Activated gamma-delta T cell treated with Interleukin-2 at 50 U/mL for 16 hours (primary cell): ENCODE measurements around the gene TKT.
"Not testable (repeated sequence)": the region's sequence is repeated elsewhere in the genome, so short reads cannot be mapped to it uniquely, and the experiment has no call there.

Experiments
- DNase-seq: peaks from one replicate; pipeline ENCODE4 v3.0.0-alpha.2; 2020

The TKT gene, protein sequence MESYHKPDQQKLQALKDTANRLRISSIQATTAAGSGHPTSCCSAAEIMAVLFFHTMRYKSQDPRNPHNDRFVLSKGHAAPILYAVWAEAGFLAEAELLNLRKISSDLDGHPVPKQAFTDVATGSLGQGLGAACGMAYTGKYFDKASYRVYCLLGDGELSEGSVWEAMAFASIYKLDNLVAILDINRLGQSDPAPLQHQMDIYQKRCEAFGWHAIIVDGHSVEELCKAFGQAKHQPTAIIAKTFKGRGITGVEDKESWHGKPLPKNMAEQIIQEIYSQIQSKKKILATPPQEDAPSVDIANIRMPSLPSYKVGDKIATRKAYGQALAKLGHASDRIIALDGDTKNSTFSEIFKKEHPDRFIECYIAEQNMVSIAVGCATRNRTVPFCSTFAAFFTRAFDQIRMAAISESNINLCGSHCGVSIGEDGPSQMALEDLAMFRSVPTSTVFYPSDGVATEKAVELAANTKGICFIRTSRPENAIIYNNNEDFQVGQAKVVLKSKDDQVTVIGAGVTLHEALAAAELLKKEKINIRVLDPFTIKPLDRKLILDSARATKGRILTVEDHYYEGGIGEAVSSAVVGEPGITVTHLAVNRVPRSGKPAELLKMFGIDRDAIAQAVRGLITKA

DNA sequence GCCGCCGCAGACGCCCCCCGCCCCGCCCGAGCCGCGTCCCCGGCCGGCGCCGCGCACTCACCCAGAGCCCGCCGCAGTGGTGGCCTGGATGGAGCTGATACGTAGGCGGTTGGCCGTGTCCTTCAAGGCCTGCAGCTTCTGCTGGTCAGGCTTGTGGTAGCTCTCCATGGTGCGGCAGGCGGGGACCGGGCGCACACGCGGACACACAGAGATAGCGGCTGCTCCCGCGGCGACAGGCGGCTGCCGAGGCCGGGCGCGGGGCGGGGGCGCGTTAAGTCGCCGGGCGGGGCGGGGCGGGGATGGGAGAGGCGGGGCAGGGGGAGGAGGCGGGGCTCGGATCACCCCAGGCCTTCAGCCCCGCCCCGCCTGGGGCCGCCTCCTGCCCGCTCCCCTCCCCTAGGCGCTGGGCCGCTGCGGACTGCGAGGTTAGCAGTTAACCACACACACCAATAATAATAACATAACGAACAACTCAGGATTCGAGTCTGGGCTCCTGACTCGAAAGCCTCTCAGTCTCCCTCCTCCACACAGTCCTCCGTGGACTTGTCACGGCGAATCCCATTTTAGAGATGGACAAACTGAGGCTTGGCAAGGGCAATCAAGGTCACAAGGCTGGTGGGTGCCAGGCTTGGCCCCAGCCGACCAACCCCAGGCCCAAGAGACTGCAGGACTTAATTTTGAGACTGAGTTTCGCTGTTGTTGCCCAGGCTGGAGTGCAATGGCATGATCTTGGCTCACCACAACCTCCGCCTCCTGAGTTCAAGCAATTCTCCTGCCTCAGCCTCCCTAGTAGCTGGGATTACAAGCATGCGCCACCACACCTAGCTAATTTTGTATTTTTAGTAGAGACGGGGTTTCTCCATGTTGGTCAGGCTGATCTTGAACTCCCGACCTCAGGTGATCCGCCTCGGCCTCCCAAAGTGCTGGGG, at the start of gene TKT:
Gene TKT, minus strand, starts transcription at position 248 of the 929 bp plus-strand sequence. Its CDS starts 80 bp downstream, at position 168.
- peak; percentile 74 for DNase-seq

DNA sequence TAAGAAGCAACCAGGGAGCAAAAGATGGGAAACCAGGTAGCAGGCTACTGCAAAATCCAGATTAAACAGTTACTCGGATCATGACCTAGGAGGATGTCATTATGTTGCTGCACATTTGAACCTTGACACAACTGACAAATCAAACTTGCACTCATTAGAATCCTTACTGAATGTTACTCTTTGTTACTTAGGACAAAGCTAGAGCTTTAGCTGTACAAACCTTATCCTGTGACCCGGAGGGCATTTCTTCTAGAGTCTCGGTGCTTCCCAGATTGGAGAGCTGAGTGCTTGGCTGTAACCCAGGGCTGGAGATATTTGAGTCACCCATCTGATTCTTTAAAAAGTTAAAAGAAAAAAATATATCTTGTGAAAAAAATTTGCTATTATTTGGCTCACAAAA, 48.1 kb upstream of the TKT start:
- no peak for DNase-seq

DNA sequence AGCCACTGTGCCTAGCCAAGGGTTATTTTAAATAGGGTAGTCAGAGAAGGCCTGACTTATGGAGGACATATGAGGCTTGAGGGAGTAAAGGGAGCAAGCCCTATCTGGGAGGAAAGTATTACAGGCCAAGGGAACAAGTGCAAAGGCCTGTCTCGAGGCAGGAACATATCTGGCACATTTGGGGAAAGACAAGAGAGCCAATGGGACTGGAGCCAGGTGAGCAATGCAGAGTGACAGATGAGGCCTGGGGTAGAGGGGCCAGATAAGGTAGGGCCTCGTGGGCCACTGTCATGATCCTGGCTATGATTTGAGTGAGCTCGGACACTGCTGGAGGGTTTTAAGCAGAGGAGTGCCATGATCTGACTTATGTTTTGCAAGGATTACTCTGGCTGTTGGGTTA, 47.7 kb upstream of the TKT start:
- DNase-seq = no peak

DNA sequence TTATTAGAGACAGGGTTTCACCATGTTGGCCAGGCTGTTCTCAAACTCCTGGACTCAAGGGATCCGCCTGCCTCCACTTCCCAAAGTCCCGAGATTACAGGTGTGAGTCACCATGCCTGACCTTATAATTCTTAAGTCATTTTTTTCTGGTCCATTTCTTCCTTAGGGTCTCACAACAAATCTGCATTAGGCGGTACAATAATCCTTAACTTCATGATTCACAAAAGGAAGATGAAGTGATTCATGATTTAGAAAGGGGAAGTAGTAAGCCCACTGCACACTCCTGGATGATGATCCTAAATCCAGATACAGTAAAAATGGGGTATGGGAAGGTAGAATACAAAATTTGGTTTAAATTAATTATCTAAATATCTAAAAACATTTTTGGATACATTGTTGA, 45.0 kb upstream of the TKT start:
- no peak for DNase-seq

DNA sequence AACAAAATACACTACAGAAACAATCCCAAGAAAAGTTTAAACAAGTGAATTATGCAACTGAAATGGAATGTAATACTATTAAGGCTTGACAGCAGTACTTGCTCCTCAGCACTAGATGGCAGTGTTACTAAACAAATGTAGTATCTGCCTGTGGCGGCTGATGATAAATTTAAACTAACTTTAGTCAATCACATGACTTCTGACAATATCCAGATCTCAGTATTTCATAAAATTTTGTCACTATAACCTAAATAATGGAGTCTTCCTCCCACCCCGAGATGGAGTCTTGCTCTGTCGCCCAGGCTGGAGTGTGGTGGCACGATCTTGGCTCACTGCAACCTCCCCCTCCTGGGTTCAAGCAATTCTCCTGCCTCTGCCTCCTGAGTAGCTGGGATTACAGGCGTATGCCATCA, 43.8 kb upstream of the TKT start:
- not testable (repeated sequence) for DNase-seq

DNA sequence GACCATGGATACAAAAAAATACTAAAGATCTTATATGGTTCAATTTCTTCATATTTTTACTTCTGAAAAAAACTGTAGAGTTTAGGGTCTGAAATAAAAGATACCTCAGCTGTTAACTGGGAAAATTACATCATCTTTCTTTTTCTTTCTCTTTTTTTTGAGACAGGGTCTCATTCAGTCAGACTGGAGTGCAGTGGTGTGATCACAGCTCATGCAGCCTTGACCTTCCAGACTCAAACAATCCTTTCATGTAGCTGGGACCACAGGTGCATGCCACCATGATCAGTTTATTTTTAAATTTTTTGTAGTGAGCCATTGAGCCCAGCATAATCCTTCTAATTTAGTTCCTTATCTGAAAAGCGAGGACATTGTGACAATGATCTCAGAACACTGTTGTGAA, 39.6 kb upstream of the TKT start:
- no peak for DNase-seq

DNA sequence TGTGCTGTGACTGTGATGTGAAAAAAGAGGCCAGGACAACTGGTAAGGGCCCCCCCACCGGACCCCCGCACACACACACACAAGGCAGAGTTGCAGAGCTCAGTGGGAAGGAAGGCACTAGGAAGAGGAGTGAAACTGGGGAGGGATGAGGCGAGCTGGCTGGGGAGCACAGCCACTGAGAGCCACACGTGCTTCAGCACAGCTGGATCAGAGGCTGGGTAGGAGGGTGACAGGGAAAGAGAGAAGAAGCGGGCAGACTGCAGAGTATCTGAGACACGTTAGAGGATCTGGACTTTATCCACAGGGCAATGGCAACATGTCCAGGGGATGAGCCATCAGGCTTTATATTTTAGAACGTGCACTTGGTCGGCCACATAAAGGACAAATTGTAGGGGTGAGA, 38.0 kb upstream of the TKT start:
- no peak for DNase-seq

DNA sequence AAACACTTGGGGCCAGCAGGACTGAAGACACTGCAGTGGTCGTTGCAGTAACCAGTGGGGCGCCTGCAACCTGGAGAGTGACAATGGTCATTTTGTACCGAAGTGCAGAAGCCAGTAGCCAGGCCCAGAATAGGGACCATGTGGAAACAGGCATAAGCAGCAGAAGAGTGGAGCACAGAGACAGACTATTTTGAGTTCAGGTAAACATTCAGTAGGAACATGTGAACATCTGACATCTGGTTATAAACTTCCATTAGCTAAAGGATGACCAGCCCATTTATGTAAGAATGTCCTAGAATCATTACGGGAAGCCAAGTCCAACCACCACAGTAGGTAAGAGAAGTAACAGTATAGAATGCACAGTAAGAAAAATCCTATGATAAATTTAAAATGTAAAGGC, 32.4 kb upstream of the TKT start:
- no peak for DNase-seq

DNA sequence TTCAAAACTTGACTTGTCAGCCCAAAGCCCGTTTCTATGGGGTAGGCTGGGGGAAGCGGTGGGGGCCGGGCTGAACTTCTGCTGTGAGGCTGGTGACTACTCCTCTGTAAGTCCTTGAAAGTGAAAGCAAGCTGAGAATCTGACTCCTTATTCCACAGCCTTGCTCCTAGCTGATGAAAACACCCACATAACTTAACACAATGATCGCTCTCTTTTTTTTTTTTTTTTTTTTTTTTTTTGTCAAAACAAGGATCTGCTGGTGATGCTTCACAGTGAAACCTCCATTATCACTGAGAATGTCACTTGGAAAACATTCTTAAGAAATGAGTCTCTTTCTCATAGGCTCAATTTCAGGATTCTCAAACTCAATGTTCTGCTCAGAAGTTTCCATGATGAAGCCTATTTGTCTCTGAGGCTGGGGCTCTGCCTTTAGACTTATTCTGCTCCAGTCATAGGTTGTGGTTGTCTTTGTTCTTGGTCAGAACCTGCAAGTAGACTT, 31.4 kb upstream of the TKT start:
- no peak for DNase-seq

DNA sequence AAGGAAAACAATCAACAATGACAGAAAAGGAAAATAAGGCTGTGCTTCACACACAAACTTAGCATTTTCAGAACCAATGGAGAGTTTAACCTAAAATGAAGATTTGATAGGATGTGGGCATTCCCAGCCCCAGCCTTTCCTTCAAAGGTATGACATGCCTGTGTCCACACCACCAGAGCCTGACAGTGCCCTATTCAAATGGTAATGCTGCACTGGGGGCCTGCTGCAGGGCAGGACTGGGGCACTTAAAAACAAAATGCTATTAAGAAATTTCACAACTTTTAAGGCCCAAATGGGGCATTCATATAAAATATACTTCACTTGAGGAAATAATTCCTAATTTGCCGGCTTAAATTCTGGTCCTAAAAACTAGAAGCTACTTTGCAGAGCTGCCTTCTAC, 30.9 kb upstream of the TKT start:
- DNase-seq = no peak

DNA sequence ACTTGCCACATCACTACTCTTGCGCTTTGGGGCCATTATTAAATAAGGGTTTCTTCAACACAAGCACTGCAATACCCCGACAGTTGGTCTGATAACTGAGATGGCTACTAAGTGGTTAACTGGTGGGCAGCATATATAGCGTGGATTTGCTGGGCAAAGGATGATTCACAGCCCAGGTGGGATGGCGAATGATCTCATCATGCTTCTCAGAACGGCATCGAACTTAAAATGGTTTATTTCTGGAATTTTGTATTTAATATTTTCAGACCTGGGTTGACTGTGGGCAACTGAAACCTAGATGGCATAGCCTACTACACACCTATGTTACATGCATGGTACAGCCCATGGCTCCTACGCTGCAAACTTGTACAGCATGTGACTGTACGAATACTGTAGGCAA, 26.8 kb upstream of the TKT start:
- no peak for DNase-seq

DNA sequence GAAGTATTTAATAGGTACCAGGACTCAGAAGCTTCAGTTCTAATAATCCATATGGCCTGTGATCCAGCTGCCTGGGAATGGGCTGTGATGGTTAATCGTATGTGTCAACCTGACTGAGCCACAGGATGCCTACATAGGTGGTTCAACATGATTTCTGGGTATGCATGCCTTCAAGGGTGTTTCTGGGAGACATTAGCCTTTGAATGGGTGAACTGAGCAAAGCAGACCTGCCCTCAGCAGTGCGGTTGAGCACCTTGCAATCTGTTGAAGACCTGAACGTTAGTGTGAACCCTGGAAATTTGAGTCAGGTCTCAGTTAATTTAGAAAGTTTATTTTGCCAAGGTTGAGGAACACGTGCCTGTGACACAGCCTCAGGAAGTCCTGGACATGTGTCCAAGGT, 22.8 kb upstream of the TKT start:
- DNase-seq = no peak

DNA sequence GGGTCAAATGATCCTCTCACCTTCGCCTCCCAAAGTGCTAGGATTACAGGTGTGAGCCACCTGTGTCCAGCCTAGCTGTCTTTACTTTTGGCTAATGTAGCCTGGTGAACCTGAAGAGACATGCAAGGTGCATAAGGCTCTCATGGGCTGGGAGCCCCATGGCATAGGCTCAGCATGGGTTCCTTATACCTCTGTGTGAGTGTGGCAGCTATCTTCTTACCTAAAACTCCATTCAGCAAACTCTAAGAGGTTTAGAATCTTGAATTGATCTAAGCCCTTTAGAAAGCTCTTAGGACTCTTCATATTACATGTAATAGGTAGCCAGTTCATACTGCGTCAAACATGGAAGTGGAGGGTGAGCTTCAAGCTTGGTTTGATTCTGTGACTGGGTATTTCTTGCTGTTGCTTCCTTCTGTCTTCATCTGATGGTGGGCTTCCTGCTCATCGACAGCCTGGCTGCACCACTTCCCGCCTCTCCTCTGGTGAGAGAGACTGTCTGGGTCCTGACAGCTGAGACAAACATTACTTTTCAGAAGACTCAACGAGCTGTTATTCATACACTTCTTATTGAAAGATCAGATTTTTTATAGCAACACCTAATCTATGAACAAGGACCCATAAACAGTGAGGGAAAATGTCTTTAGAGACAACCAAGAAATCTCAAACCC, 19.2 kb upstream of the TKT start:
- peak; percentile 37 for DNase-seq

DNA sequence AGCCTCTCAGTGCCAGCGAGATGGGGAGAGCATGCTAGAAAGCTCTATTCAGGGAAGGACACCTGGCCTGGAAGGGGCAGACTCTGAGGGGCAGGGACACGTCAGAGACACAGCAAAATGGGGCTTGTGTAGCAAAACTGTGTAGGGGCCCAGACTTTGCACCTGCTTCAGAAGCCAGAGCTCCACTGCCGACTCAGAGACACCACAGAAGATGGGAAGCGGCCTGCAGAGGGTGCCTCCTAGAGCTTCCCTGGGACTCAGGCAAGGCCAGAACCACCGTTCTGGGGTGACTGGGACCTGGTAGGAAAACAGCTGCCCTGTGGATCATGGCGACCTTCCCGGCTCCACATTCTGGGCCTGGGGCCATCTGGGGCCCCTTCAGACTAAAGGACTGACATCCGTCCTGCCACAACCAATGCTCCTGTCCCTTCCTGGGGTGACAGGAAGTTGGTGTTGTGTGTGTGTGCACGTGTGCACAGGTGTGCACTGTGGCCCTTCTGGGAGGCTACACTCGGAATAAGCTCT, 17.4 kb upstream of the TKT start:
- no peak for DNase-seq

DNA sequence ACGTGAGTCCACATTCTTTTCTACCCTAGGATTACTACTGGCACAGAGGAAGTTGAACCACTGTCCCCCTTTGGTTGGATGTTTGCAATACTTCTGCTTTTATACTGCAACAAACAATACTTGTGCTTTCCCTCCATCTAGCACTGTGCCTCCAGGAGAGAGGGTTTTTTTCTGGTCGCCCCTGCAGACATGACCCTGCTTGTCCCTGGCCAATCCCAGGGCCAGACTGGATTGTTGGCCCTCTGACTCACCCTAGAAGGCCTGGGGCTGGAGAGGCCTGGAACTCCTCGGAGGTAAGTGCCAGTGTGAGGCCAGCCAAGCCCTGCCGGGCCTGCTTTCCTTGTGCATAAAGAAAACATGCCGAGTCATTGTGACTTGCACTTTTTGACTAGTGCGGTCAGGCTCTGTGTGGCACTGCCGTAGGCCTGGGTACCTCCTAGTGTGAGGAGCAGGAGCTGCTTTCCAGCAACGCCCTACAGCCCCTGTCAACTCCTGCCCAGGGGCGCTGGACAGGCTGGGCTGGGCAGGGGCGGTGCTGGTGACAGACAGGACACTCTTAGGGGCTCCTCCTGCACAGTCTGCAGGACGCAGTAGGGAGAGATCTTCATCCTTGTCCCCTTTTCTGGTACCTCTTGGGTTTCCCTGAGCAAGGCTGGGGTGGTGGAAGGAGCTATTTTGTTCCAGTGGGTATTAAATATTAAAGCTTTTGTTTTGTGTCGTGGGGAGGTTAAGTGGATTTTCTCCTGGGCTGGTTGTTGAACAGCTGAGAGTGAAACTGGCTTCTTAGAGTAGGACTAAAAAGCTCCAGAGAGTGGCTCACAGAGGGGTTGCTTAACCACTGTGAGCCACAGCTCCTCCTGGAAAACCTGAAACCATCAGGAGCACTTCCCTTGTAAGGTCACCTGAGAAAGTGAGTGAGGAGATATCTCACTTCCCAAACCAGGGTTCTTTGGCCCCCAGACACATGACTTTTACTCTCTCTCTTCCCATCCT, 14.4 kb upstream of the TKT start:
- DNase-seq = no peak

DNA sequence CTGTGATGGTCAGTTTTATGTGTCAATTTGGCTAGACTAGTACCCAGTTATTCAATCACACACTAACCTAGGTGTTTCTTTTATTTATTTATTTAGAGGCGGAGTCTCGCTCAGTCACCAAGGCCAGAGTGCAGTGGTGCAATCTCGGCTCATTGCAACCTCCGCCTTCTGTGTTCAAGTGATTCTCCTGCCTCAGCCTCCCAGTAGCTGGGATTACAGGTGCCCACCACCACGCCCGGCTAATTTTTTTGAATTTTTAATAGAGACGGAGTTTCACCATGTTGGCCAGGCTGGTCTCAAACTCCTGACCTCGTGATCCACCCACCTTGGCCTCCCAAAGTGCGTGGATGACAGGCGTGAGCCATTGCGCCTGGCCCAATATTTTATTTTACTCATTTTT, 13.4 kb upstream of the TKT start:
- not testable (repeated sequence) for DNase-seq

DNA sequence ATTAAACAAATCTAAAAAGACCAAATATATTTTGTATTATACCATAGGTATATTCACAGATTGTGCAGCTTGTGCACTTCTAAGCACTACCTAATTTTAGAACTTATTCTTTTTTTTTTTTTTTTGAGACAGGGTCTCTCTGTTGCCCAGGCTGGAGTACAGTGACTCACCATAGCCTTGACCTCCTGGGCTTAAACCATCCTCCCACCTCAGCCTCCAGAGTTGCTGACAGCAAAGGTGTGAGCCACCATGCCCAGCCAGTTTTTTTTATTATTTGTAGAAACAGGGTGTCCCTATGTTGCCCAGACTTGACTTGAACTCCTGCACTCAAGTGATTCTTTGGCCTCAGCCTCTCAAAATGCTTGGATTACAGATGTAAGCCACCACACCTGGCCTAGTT, 11.9 kb upstream of the TKT start:
- no peak for DNase-seq

DNA sequence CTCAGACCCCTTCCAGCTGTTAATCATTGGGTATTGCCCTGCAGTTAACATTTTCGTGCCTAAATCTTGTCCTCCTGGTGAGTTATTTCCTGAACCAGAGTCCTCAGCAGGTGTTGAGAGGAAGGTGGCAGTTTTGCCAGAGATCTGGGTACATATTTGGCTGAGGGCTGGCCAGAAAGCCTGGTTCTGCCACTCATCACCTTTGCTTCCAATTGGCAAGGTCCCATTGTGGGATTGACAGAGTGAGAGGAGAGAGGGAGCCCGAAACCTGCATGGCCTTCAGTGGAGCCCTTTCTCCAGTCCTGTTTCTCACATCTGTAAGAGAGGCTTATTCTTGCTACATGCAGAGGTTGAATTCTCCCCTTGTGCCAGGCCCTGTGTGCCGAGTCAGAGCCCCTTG, 8.9 kb upstream of the TKT start:
- DNase-seq = no peak

DNA sequence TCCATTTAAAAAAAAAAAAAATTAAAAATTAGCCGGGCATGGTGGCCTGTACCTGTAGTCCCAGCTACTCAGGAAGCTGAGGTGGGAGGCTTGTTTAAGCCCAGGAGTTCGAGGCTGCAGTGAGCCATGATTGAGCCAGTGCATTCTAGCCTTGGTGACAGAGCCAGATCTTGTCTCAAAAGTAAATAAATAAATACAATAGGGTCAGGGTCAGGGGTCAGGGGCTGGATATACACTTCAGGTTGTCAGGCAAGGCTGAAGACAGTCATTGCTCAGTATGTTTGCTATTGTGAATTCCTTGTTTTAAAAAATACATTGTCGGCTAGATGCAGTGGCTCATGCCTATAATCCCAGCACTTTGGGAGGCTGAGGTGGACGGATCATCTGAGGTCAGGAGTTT, 8.1 kb upstream of the TKT start:
- DNase-seq = no peak

DNA sequence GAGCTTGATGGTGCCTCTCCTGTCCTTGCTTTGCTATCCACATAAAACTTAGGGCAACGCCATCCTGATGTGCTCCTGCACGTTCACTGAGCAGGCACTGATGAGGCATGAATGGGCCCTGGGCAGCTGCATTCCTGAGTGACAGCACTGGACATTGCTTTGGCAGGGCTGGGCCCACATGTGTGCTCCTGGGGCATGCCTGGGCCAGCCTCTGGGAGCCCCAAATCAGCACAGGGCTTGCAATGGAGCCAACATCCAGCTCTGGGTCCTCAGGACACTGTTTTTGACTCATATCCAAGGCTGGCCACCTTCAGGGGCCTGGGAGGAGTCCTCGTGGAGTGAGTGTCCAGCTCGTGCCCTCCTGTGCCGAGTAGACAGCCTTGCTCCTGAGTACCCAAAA, 5.9 kb upstream of the TKT start:
- DNase-seq = no peak

DNA sequence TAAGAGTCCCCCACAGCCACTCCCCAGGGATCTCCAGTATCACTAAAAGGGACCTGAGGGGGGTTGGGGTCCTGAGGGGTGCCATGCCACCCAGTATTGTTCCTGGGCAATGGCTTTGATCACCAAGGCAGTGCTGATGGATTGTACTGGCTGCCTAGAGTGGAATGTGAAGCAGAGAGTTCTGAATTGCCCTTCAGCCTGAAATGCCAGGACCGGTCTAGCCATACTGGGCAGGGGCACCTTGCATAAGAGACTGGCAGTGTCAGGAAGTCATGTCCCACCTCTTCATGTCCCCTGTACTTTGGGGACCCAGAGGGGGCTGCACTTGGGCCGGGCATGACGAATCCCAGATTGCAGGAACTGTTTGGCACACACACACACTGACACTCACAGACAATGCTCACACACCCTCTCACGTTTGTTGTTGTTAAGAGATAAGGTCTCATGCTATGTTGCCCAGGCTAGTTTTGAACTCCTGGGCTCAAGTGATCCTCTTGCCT, 4.5 kb upstream of the TKT start:
- no peak for DNase-seq
